B cell (primary cell): Measurements from ENCODE around the gene HDAC1. TPM values are rescaled to one million over a fixed set of nuclear protein-coding genes. Genes with fewer than 3 reads are reported as not detected.

Experiments used
- ATAC-seq: fragments of 200-7000 bp; cut with Tn5 transposase; one replicate; pipeline ENCODE4 v1.10.0; 2021; ENCODE audit warnings: low read depth, mild to moderate bottlenecking, moderate number of reproducible peaks, moderate library complexity
- CTCF ChIA-PET: fragments of 350-600 bp; sonication (Branson Sonifier 250); formaldehyde crosslinking; loops from one replicate; lab custom pipeline; 2021; ENCODE audit warnings: antibody characterized with exemption, inconsistent platforms; lab: Charles Lee
- POLR2A ChIA-PET: fragments of 350-600 bp; sonication (Branson Sonifier 250); formaldehyde crosslinking; loops from one replicate; lab custom pipeline; 2021; ENCODE audit warnings: antibody characterized with exemption; lab: Charles Lee
- DNase-seq: peaks from one replicate; pipeline ENCODE4 v3.0.0; 2013
- H2AFZ ChIP-seq: 2 replicates; pipeline ENCODE4 v1.6.1; 2012; ENCODE audit warnings: mild to moderate bottlenecking, low read depth, low read length; ENCODE audit not compliant: insufficient read depth, poor library complexity, severe bottlenecking
- H3K27ac ChIP-seq, 2 donors: 1 replicate in 1 of 2; 2 replicates in 1 of 2; pipeline ENCODE4 v1.5.1; 2012 to 2013; ENCODE audit warnings: low read length in 2 of 2, mild to moderate bottlenecking in 2 of 2, moderate library complexity in 1 of 2
- H3K27me3 ChIP-seq, 4 experiments: fragments of 200-600 bp in 1 of 4; sonication (generic) in 1 of 4; replicated peaks in 1 of 4; 1 replicate in 2 of 4; 2 replicates in 2 of 4; pipeline versions ENCODE4 v1.6.1 to v1.7.0; 2013 to 2016; ENCODE audit warnings: low read length in 3 of 4, mild to moderate bottlenecking in 2 of 4, mixed read lengths in 1 of 4, moderate library complexity in 1 of 4; ENCODE audit not compliant: insufficient read depth in 4 of 4, control insufficient read depth in 3 of 4; ENCODE audit errors: control extremely low read depth in 1 of 4
- H3K36me3 ChIP-seq, 2 experiments: replicated peaks in 1 of 2; 1 replicate in 1 of 2; 2 replicates in 1 of 2; pipeline versions ENCODE4 v1.6.1 to v1.7.1; 2013; ENCODE audit warnings: low read length in 1 of 2; ENCODE audit not compliant: insufficient read depth in 2 of 2, control insufficient read depth in 1 of 2; ENCODE audit errors: control extremely low read depth in 1 of 2, extremely low read depth in 1 of 2
- H3K4me1 ChIP-seq, 2 donors: fragments of 200-600 bp in 1 of 2; sonication (generic) in 1 of 2; 1 replicate in 1 of 2; 2 replicates in 1 of 2; pipeline versions ENCODE4 v1.5.1 to v1.6.1; 2013 to 2017; ENCODE audit warnings: low read length in 2 of 2; ENCODE audit not compliant: control insufficient read depth in 2 of 2, insufficient read depth in 2 of 2
- H3K4me2 ChIP-seq: replicated peaks from 2 replicates; pipeline ENCODE3; 2012; ENCODE audit warnings: mild to moderate bottlenecking, low read depth, low read length; ENCODE audit not compliant: poor library complexity, severe bottlenecking
- H3K4me3 ChIP-seq, 5 experiments: fragments of 200-600 bp in 1 of 5; sonication (generic) in 1 of 5; 1 replicate in 3 of 5; 2 replicates in 2 of 5; pipeline versions ENCODE4 v1.5.1 to v1.7.0; 2011 to 2016; ENCODE audit warnings: low read length in 4 of 5, mild to moderate bottlenecking in 4 of 5, low read depth in 2 of 5, control low read depth in 1 of 5, moderate library complexity in 1 of 5; ENCODE audit not compliant: insufficient read depth in 1 of 5; ENCODE audit errors: control extremely low read depth in 1 of 5, extremely low read depth in 1 of 5
- H3K79me2 ChIP-seq: fragments of 200-600 bp; sonication (generic); one replicate; pipeline ENCODE4 v1.6.0; 2016; ENCODE audit warnings: low read length; ENCODE audit not compliant: control insufficient read depth, insufficient read depth
- H3K9ac ChIP-seq: fragments of 200-600 bp; sonication (generic); 2 replicates; pipeline ENCODE4 v1.6.1; 2017; ENCODE audit warnings: mild to moderate bottlenecking, low read length, moderate library complexity
- H3K9me3 ChIP-seq, 3 donors: one replicate each; pipeline versions ENCODE4 v1.6.1 to v1.7.1; 2013; ENCODE audit warnings: low read length in 2 of 3; ENCODE audit not compliant: control insufficient read depth in 2 of 3, insufficient read depth in 1 of 3; ENCODE audit errors: control extremely low read depth in 1 of 3
- H4K20me1 ChIP-seq: 2 replicates; pipeline ENCODE4 v1.6.0; 2012; ENCODE audit warnings: mild to moderate bottlenecking, low read length; ENCODE audit not compliant: insufficient read depth, control insufficient read depth, poor library complexity, severe bottlenecking
- H3K27ac Mint-ChIP-seq: one replicate; pipeline ENCODE4 v1.8.0; 2021; ENCODE audit warnings: mixed read lengths
- H3K27me3 Mint-ChIP-seq: one replicate; pipeline ENCODE4 v1.8.0; 2021; ENCODE audit warnings: mixed read lengths
- H3K4me1 Mint-ChIP-seq: one replicate; pipeline ENCODE4 v1.8.0; 2021; ENCODE audit warnings: mixed read lengths
- H3K4me3 Mint-ChIP-seq: one replicate; pipeline ENCODE4 v1.8.0; 2021; ENCODE audit warnings: mixed read lengths
- H3K9me3 Mint-ChIP-seq: one replicate; pipeline ENCODE4 v1.8.0; 2022; ENCODE audit warnings: mixed read lengths; ENCODE audit not compliant: insufficient read depth
- CTCF ChIP-seq: fragments of 200-600 bp; IDR thresholded peaks from one replicate; pipeline ENCODE4 v1.8.0; 2022; ENCODE audit warnings: antibody characterized with exemption, mild to moderate bottlenecking
- EZH2 ChIP-seq: IDR thresholded peaks from 2 replicates; pipeline ENCODE4 v1.6.1; 2012; ENCODE audit warnings: borderline replicate concordance, low read depth, mild to moderate bottlenecking, moderate library complexity, low read length; ENCODE audit not compliant: insufficient read depth, poor library complexity, severe bottlenecking
- WGBS: methylation state at CpG from one replicate; pipeline ENCODE4 v1.1.5; 2013; ENCODE audit warnings: missing lambda C conversion rate; ENCODE audit not compliant: insufficient coverage; 5-methylcytosine and 5-hydroxymethylcytosine counted together
- intact Hi-C: fragments of 100-400 bp; cut with micrococcal nuclease; formaldehyde crosslinking; loops from one replicate; pipeline ENCODE4 v1.10.0; 2022
- polyA minus RNA-seq: library from RNA; depleted of rRNA, polyadenylated mRNA; stranded (reverse); fragments of >200 nt; gene quantifications from 2 replicates; pipeline ENCODE4 v1.2.3, GENCODE V29; 2012
- polyA plus RNA-seq: library from polyadenylated mRNA; depleted of rRNA; stranded (reverse); fragments of >200 nt; gene quantifications from 2 replicates; pipeline ENCODE4 v1.2.3, GENCODE V29; 2012
- total RNA-seq, 2 donors: library from RNA; stranded (reverse); fragments of 120-200 nt in 1 of 2; gene quantifications; 1 replicate in 1 of 2; 2 replicates in 1 of 2; pipeline versions ENCODE4 v1.2.3 to v1.2.4, GENCODE V29; 2013 to 2022

The HDAC1 gene
- total RNA-seq (200 and 205 TPM in 2 replicates), polyA plus RNA-seq (170 and 184 TPM in 2 replicates), polyA minus RNA-seq (75.6 and 100 TPM in 2 replicates)
- total RNA-seq (2013), result 176 TPM

GRCh38 chr1:32291708-32292538 lies at the start of gene HDAC1:
HDAC1 (plus strand) TSS chr1:32292083; CDS start chr1:32292170, 87 bp downstream.
- H2AFZ ChIP-seq, result peak within 1 kb of the TSS; percentile 100
- intact Hi-C loops, result loop anchor here (1.0 to 5.0 kb wide), 8 partner anchors 25 to 219 kb away; partner anchors contain the start of genes DCDC2B, EIF3I, IQCC and KPNA6
- DNase-seq, result peak; percentile 96
- peak within 1 kb of the TSS; percentile 98 for H3K4me2 ChIP-seq
- ATAC-seq, result peak; percentile 98
- H3K4me1 ChIP-seq, result peaks cover 41 to 42% of the 10 kb centered on the region in 2 donors
- no peaks in the 10 kb centered on the region for H3K27me3 Mint-ChIP-seq
- no peak for TF ChIP-seq EZH2
- peak; percentile 1 for TF ChIP-seq CTCF
- CTCF ChIA-PET, result interaction anchor here (0.6 to 5.8 kb wide), 18 partner anchors 11 to 185 kb away, joined by 3 to 55 read pairs (median 4); partner anchors contain the start of genes FAM167B, LCK and MARCKSL1
- WGBS, result under 1% methylated on average over 64 of the region's 67 CpGs
- H3K4me1 Mint-ChIP-seq, result peaks cover 39% of the 10 kb centered on the region
- no peaks in the 10 kb centered on the region for H3K9me3 Mint-ChIP-seq
- H3K27ac Mint-ChIP-seq, result peak within 1 kb of the TSS; percentile 99
- H3K27ac ChIP-seq, result peak within 1 kb of the TSS; percentile 81 to 87
- POLR2A ChIA-PET, result interaction anchor here (0.5 to 5.1 kb wide), 21 partner anchors 17 to 525 kb away, joined by 3 to 46 read pairs (median 4); partner anchors contain the start of genes CCDC28B, LCK, MARCKSL1 and TMEM39B
- peaks cover 0 to 5% of the 10 kb centered on the region in 2 experiments for H3K36me3 ChIP-seq
- peaks cover 72% of the 10 kb centered on the region for H3K79me2 ChIP-seq
- peak within 1 kb of the TSS; percentile 97 for H3K9ac ChIP-seq
- peak within 1 kb of the TSS; percentile 77 to 98 (median 88) for H3K4me3 ChIP-seq
- no peaks in the 10 kb centered on the region for H3K9me3 ChIP-seq
- H4K20me1 ChIP-seq, result peaks cover 20% of the 10 kb centered on the region
- H3K27me3 ChIP-seq, result no peaks in the 10 kb centered on the region
- H3K4me3 Mint-ChIP-seq, result peak within 1 kb of the TSS; percentile 100
